Spleen (tissue), 11 donors: Measurements from ENCODE around the gene LRRC42. TPM values are rescaled to one million over a fixed set of nuclear protein-coding genes. Genes with fewer than 3 reads are reported as not detected.

Experiments used
- DNase-seq: peaks from one replicate; pipeline ENCODE4 v3.0.0-alpha.2; 2020
- H3K27ac ChIP-seq, 8 donors: fragments of 200-600 bp; sonication (generic) in 7 of 8; 1 replicate in 4 of 8; 2 replicates in 4 of 8; pipeline versions ENCODE4 v1.5.0 to v1.8.0; 2016 to 2021; ENCODE audit warnings: inconsistent platforms in 4 of 8, mild to moderate bottlenecking in 4 of 8, moderate library complexity in 1 of 8
- H3K27me3 ChIP-seq, 7 donors: fragments of 200-600 bp; sonication (generic) in 6 of 7; replicated peaks in 1 of 7; 1 replicate in 4 of 7; 2 replicates in 3 of 7; pipeline versions ENCODE4 v1.5.0 to v1.8.0; 2016 to 2021; ENCODE audit warnings: inconsistent platforms in 3 of 7, mild to moderate bottlenecking in 1 of 7
- H3K36me3 ChIP-seq, 6 donors: fragments of 200-600 bp; sonication (generic) in 5 of 6; 1 replicate in 4 of 6; 2 replicates in 2 of 6; pipeline versions ENCODE4 v1.5.0 to v1.8.0; 2016 to 2021; ENCODE audit warnings: inconsistent platforms in 2 of 6
- H3K4me1 ChIP-seq, 6 donors: fragments of 200-600 bp; sonication (generic) in 5 of 6; 1 replicate in 3 of 6; 2 replicates in 3 of 6; pipeline versions ENCODE4 v1.5.0 to v1.8.0; 2016 to 2021; ENCODE audit warnings: inconsistent platforms in 3 of 6
- H3K4me3 ChIP-seq, 8 donors: fragments of 200-600 bp; sonication (generic) in 7 of 8; 1 replicate in 4 of 8; 2 replicates in 4 of 8; pipeline versions ENCODE4 v1.5.0 to v1.8.0; 2016 to 2021; ENCODE audit warnings: inconsistent platforms in 4 of 8, mild to moderate bottlenecking in 4 of 8, moderate library complexity in 2 of 8
- H3K9me3 ChIP-seq, 8 donors: fragments of 200-600 bp; sonication (generic) in 7 of 8; 1 replicate in 4 of 8; 2 replicates in 4 of 8; pipeline versions ENCODE4 v1.5.0 to v1.8.0; 2016 to 2021; ENCODE audit warnings: inconsistent platforms in 4 of 8
- CTCF ChIP-seq, 11 experiments: fragments of 200-600 bp in 7 of 11; fragments of 450-650 bp in 4 of 11; sonication (generic) in 4 of 11; IDR thresholded peaks in 8 of 11; conservative IDR thresholded peaks in 3 of 11; 1 replicate in 7 of 11; 2 replicates in 4 of 11; pipeline versions ENCODE4 v1.4.0 to v1.8.0; 2016 to 2021; ENCODE audit warnings: antibody characterized with exemption in 11 of 11, inconsistent platforms in 4 of 11, mild to moderate bottlenecking in 1 of 11
- POLR2A ChIP-seq, 3 donors: fragments of 450-650 bp; IDR thresholded peaks; one replicate each; pipeline ENCODE4 v1.5.1; 2017; ENCODE audit warnings: antibody characterized with exemption in 3 of 3, mild to moderate bottlenecking in 1 of 3
- POLR2AphosphoS5 ChIP-seq, 3 donors: sonication (generic); formaldehyde crosslinking; IDR thresholded peaks; one replicate each; pipeline ENCODE4 v1.5.1; 2017; ENCODE audit warnings: antibody characterized with exemption in 3 of 3
- WGBS, 5 donors: extraction: QIAGEN DNeasy Blood & Tissue Kit in 3 of 5; methylation state at CpG; one replicate each; pipeline versions ENCODE4 v1.1.5 to v1.1.7; 2013 to 2018; 5-methylcytosine and 5-hydroxymethylcytosine counted together
- intact Hi-C: fragments of 100-400 bp; cut with DNase I; formaldehyde crosslinking; loops from one replicate; pipeline ENCODE4 v1.15.0; 2023; ENCODE audit warnings: low total_unique reads
- polyA plus RNA-seq, 3 donors: library from polyadenylated mRNA; stranded (reverse); fragments of 200-250 nt; gene quantifications; one replicate each; pipeline ENCODE4 v1.2.1, GENCODE V29; 2013
- total RNA-seq, 7 donors: library from RNA; depleted of rRNA in 3 of 7; stranded (reverse); fragments of >200 nt in 3 of 7; fragmentation: NEBNext Ultra II Directional in 4 of 7; extraction: Animal tissue kit (Norgen Biotek cat#: 25700) in 4 of 7; gene quantifications; one replicate each; pipeline versions ENCODE4 v1.1.0 to v1.2.1, GENCODE V29; 2016 to 2021
- donor health status: healthy with polysubstance abuse.
- donor health status: DM: no; HTN: no; CAD: no; lungs with moderate emphysema.
- donor health status: DM: no; HTN: no; CAD: no.
- donor health status: Bipolar disorder and iron deficiency.
- donor health status: healthy.
- donor health status: DM: no; HTN: no; CAD: no.
- donor health status: DM: yes; HTN: yes; CAD: no.

The LRRC42 gene
- total and polyA plus RNA-seq, 10 donors, result 4.9 to 13.8 (median 10.5) TPM

- Histone ChIP-seq H3K36me3 (peaks cover 0 to 3% (median 0%) of the 10 kb centered on the region in 6 donors), H3K4me3 (peak overlapping the region; percentile 67 to 90 (median 82)), H3K4me1 (peaks cover 18 to 71% (median 35%) of the 10 kb centered on the region in 6 donors), H3K27ac (peak overlapping the region; percentile 91 to 96 (median 92)), H3K27me3 (no peaks in the 10 kb centered on the region), H3K9me3 (no peaks in the 10 kb centered on the region)
- 61 to 66% (median 62%) methylated on average over 20 of the region's 20 CpGs for WGBS, 5 donors
- DNase-seq, result peak; percentile 78
- intact Hi-C loops, result loop anchor here (5.0 kb wide), 1 partner anchor 52 kb away; the partner anchor contains the start of gene DIO1
- TF ChIP-seq POLR2AphosphoS5 (IDR thresholded peaks at IDR 0.05), result no peak
- no peak for TF ChIP-seq CTCF (IDR thresholded peaks at IDR 0.05 in 8 of 11, conservative IDR thresholded peaks at IDR 0.05 in 3 of 11)
- no peak for TF ChIP-seq POLR2A (IDR thresholded peaks at IDR 0.05)
Observed at GRCh38 chr1:53944469-53945182, 1.5 kb upstream of the LRRC42 start.

DNA sequence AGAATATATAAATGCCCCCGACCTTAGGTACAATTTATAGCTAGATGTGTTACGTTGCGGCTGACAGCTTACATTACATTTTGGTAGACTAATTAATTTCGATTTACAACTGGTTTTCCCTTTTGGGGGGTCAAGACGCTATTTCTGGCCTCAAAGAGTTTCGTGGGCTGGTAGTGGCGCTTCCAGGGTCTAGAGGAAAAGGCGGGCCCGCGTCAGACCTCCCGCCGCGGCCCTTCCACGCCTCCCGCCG is 1.0 kb upstream of the LRRC42 start:
- no peaks in the 10 kb centered on the region for H3K9me3 ChIP-seq
- H3K27me3 ChIP-seq, result no peaks in the 10 kb centered on the region
- intact Hi-C loops, result loop anchor here (5.0 kb wide), 1 partner anchor 53 kb away; the partner anchor contains the start of gene DIO1
- peak overlapping the region; percentile 67 to 90 (median 82) for H3K4me3 ChIP-seq
- no peaks in the 10 kb centered on the region for H3K36me3 ChIP-seq
- peak overlapping the region; percentile 91 to 96 (median 92) for H3K27ac ChIP-seq
- DNase-seq, result no peak
- no peak for TF ChIP-seq POLR2A (IDR thresholded peaks at IDR 0.05)
- TF ChIP-seq CTCF (IDR thresholded peaks at IDR 0.05 in 8 of 11, conservative IDR thresholded peaks at IDR 0.05 in 3 of 11), result no peak
- TF ChIP-seq POLR2AphosphoS5 (IDR thresholded peaks at IDR 0.05), result no peak
- peaks cover 18 to 66% (median 35%) of the 10 kb centered on the region in 6 donors for H3K4me1 ChIP-seq
- 0 to 2% (median 1%) methylated on average over 16 of the region's 16 CpGs for WGBS, 5 donors

GRCh38 chr1:53945433-53946251 is 508 bp upstream of the LRRC42 start, which contains the start of gene IFT25:
IFT25 (minus strand) TSS chr1:53945699; CDS start chr1:53940082, 5,617 bp downstream.
- Histone ChIP-seq H3K27me3 (no peaks in the 10 kb centered on the region), H3K4me1 (peaks cover 18 to 61% (median 35%) of the 10 kb centered on the region in 6 donors), H3K9me3 (no peaks in the 10 kb centered on the region), H3K36me3 (no peaks in the 10 kb centered on the region), H3K27ac (peak within 1 kb of the TSS; percentile 91 to 96 (median 92)), H3K4me3 (peak within 1 kb of the TSS; percentile 67 to 90 (median 82))
- WGBS, 5 donors, result 0 to 1% (median 1%) methylated on average over 65 to 90 of the region's 90 CpGs
- TF ChIP-seq POLR2A (IDR thresholded peaks at IDR 0.05), result peak in 2 of 3 donors; percentile 30 to 66
- TF ChIP-seq POLR2AphosphoS5 (IDR thresholded peaks at IDR 0.05), result peak; percentile 90 to 95 (median 94)
- peak in 3 of 11 experiments; percentile 8 to 44 (median 35) for TF ChIP-seq CTCF (IDR thresholded peaks at IDR 0.05 in 8 of 11, conservative IDR thresholded peaks at IDR 0.05 in 3 of 11)
- intact Hi-C loops, result loop anchor here (5.0 kb wide), 1 partner anchor 53 kb away; the partner anchor contains the start of gene DIO1
- DNase-seq, result peak; percentile 100
